ENCODE measurements around the gene PHIP. TPM values are rescaled to one million over a fixed set of nuclear protein-coding genes. Genes with fewer than 3 reads are reported as not detected.

PHIP gene
- total and polyA plus RNA-seq, 9 of the 15 experiments (the other 6 are each of a cell fraction or from before 2014, with no cell fraction given), result 8.1 to 36.3 (median 16.5) TPM

DNA sequence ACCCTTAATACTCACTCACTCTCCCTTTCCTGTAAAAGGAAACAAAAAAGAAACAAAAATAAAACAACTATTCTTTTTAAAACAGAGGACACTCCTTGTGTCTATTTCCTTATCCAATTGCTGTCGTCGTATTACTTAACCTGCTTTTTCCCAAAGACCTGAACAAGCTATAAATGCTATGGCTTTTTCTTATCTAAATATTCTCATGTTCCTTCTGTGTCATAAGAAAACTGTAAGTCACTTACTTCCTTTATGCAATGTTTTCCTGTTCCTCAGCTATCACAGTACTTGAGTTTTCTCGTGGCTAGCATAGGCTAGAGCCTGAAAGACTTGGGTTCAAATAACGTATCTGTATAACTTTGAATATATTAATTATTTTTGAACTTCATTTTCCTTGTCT lies 111.5 kb downstream of the PHIP start:
- Histone ChIP-seq H3K4me2 (ENCODE audit: insufficient read depth, low read length) (no peak overlapping the region), H3K27me3 (ENCODE audit: control insufficient read depth in 2 of 2, insufficient read depth in 2 of 2, low read length in 2 of 2) (no peaks in the 10 kb centered on the region), H3K9me1 (ENCODE audit: control insufficient read depth, insufficient read depth, low read length) (no peaks in the 10 kb centered on the region), H4K20me1 (replicated peaks; ENCODE audit: control insufficient read depth, insufficient read depth, low read length) (no peaks in the 10 kb centered on the region), H3K4me3 (no peak overlapping the region), H3K9ac (ENCODE audit: insufficient read depth in 1 of 2, low read depth in 2 of 2, low read length in 2 of 2) (no peak overlapping the region), H3K79me2 (ENCODE audit: control insufficient read depth, insufficient read depth, low read length) (no peaks in the 10 kb centered on the region), H3K4me1 (replicated peaks in 1 of 2; ENCODE audit: control insufficient read depth in 2 of 2, insufficient read depth in 2 of 2, low read length in 2 of 2) (no peaks in the 10 kb centered on the region), H3K27ac (ENCODE audit: extremely low read depth, low read depth, low read length) (no peak overlapping the region), H2AFZ (ENCODE audit: low read depth, low read length) (no peak overlapping the region), H3K36me3 (ENCODE audit: control insufficient read depth, insufficient read depth, low read length) (peaks cover 88% of the 10 kb centered on the region; the same call in 2 of the 3 replicates), H3K9me3 (replicated peaks; ENCODE audit: control insufficient read depth, insufficient read depth, low read depth, low read length) (no peaks in the 10 kb centered on the region)
- CTCF ChIA-PET (ENCODE audit: low intra/inter-chr PET ratio), result no interaction called here
- DNase-seq (ENCODE audit: extremely low read depth in 1 of 4, low spot score in 3 of 4) (no peak), FAIRE-seq (no peak), ATAC-seq (no peak)
- intact Hi-C loops (cut with micrococcal nuclease) (no loop called here), in situ Hi-C loops (cut with MboI) (no loop called here)
- BruUV-seq (replicated peaks), result no TSS peak
- POLR2A ChIA-PET, result no interaction called here
- 91% methylated on average over 4 of the region's 4 CpGs for WGBS (ENCODE audit: insufficient coverage, low coverage, missing lambda C conversion rate)
- TF ChIP-seq RUNX1 (IDR thresholded peaks at IDR 0.05; ENCODE audit: low read depth), result no peak
- TF ChIP-seq, protein P1, sequence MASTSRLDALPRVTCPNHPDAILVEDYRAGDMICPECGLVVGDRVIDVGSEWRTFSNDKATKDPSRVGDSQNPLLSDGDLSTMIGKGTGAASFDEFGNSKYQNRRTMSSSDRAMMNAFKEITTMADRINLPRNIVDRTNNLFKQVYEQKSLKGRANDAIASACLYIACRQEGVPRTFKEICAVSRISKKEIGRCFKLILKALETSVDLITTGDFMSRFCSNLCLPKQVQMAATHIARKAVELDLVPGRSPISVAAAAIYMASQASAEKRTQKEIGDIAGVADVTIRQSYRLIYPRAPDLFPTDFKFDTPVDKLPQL (IDR thresholded peaks at IDR 0.05; ENCODE audit: extremely low read depth, insufficient read length), result no peak
- TF ChIP-seq OTX1 (CRISPR knock-in tag; IDR thresholded peaks at IDR 0.05), result no peak
- no peak for TF ChIP-seq POLR2G (IDR thresholded peaks at IDR 0.05; ENCODE audit: low read depth, low read length)
- TF ChIP-seq NR0B1 (IDR thresholded peaks at IDR 0.05; ENCODE audit: partially characterized antibody), result no peak
- TF ChIP-seq, protein P2, sequence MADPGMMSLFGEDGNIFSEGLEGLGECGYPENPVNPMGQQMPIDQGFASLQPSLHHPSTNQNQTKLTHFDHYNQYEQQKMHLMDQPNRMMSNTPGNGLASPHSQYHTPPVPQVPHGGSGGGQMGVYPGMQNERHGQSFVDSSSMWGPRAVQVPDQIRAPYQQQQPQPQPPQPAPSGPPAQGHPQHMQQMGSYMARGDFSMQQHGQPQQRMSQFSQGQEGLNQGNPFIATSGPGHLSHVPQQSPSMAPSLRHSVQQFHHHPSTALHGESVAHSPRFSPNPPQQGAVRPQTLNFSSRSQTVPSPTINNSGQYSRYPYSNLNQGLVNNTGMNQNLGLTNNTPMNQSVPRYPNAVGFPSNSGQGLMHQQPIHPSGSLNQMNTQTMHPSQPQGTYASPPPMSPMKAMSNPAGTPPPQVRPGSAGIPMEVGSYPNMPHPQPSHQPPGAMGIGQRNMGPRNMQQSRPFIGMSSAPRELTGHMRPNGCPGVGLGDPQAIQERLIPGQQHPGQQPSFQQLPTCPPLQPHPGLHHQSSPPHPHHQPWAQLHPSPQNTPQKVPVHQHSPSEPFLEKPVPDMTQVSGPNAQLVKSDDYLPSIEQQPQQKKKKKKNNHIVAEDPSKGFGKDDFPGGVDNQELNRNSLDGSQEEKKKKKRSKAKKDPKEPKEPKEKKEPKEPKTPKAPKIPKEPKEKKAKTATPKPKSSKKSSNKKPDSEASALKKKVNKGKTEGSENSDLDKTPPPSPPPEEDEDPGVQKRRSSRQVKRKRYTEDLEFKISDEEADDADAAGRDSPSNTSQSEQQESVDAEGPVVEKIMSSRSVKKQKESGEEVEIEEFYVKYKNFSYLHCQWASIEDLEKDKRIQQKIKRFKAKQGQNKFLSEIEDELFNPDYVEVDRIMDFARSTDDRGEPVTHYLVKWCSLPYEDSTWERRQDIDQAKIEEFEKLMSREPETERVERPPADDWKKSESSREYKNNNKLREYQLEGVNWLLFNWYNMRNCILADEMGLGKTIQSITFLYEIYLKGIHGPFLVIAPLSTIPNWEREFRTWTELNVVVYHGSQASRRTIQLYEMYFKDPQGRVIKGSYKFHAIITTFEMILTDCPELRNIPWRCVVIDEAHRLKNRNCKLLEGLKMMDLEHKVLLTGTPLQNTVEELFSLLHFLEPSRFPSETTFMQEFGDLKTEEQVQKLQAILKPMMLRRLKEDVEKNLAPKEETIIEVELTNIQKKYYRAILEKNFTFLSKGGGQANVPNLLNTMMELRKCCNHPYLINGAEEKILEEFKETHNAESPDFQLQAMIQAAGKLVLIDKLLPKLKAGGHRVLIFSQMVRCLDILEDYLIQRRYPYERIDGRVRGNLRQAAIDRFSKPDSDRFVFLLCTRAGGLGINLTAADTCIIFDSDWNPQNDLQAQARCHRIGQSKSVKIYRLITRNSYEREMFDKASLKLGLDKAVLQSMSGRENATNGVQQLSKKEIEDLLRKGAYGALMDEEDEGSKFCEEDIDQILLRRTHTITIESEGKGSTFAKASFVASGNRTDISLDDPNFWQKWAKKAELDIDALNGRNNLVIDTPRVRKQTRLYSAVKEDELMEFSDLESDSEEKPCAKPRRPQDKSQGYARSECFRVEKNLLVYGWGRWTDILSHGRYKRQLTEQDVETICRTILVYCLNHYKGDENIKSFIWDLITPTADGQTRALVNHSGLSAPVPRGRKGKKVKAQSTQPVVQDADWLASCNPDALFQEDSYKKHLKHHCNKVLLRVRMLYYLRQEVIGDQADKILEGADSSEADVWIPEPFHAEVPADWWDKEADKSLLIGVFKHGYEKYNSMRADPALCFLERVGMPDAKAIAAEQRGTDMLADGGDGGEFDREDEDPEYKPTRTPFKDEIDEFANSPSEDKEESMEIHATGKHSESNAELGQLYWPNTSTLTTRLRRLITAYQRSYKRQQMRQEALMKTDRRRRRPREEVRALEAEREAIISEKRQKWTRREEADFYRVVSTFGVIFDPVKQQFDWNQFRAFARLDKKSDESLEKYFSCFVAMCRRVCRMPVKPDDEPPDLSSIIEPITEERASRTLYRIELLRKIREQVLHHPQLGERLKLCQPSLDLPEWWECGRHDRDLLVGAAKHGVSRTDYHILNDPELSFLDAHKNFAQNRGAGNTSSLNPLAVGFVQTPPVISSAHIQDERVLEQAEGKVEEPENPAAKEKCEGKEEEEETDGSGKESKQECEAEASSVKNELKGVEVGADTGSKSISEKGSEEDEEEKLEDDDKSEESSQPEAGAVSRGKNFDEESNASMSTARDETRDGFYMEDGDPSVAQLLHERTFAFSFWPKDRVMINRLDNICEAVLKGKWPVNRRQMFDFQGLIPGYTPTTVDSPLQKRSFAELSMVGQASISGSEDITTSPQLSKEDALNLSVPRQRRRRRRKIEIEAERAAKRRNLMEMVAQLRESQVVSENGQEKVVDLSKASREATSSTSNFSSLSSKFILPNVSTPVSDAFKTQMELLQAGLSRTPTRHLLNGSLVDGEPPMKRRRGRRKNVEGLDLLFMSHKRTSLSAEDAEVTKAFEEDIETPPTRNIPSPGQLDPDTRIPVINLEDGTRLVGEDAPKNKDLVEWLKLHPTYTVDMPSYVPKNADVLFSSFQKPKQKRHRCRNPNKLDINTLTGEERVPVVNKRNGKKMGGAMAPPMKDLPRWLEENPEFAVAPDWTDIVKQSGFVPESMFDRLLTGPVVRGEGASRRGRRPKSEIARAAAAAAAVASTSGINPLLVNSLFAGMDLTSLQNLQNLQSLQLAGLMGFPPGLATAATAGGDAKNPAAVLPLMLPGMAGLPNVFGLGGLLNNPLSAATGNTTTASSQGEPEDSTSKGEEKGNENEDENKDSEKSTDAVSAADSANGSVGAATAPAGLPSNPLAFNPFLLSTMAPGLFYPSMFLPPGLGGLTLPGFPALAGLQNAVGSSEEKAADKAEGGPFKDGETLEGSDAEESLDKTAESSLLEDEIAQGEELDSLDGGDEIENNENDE (IDR thresholded peaks at IDR 0.05; ENCODE audit: low read depth, low read length), result no peak
- no peak for TF ChIP-seq ZNF253 (CRISPR knock-in tag; conservative IDR thresholded peaks at IDR 0.05)
- no peak for TF ChIP-seq DEAF1 (CRISPR knock-in tag; IDR thresholded peaks at IDR 0.05)

Measured in K562 (cell line).